MM.1S (cell line): ENCODE results near the gene BTBD9.

ENCODE experiments used
- EZH2phosphoT487 ChIP-seq: fragments of 300-600 bp; sonication (generic); IDR thresholded peaks from 2 replicates; pipeline ENCODE4 v1.6.1; 2018; ENCODE audit warnings: antibody characterized with exemption, low read length
- TF ChIP-seq, protein P1 (sequence below): fragments of 300-600 bp; sonication (generic); IDR thresholded peaks from 2 replicates; pipeline ENCODE4 v1.5.1; 2016; ENCODE audit warnings: antibody characterized with exemption, low read length, mixed read lengths

DNA sequence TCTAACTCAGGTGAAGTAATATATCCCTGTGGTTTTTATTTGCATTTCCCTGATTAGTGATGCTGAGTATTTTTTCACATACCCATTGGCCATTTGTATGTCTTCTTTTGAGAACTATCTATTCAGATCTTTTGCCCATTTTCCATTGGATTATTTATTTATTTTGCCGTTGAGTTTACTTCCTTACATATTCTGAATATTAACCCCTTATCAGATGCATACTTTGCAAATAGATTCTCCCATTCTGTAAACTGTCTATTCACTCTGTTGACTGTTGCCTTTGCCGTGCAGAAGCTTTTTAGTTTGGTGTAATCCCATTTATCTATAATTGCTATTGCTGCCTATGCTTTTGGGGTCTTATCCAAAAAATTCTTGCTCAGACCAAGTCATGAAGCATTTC is 336.9 kb downstream of the BTBD9 start:
- TF ChIP-seq, protein P1, sequence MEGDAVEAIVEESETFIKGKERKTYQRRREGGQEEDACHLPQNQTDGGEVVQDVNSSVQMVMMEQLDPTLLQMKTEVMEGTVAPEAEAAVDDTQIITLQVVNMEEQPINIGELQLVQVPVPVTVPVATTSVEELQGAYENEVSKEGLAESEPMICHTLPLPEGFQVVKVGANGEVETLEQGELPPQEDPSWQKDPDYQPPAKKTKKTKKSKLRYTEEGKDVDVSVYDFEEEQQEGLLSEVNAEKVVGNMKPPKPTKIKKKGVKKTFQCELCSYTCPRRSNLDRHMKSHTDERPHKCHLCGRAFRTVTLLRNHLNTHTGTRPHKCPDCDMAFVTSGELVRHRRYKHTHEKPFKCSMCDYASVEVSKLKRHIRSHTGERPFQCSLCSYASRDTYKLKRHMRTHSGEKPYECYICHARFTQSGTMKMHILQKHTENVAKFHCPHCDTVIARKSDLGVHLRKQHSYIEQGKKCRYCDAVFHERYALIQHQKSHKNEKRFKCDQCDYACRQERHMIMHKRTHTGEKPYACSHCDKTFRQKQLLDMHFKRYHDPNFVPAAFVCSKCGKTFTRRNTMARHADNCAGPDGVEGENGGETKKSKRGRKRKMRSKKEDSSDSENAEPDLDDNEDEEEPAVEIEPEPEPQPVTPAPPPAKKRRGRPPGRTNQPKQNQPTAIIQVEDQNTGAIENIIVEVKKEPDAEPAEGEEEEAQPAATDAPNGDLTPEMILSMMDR, result no peak
- no peak for TF ChIP-seq EZH2phosphoT487
